PC-3 (cell line): Measurements from ENCODE around the gene SOX1. TPM values are rescaled to one million over a fixed set of nuclear protein-coding genes. Genes with fewer than 3 reads are reported as not detected.

Source experiments
- ATAC-seq: fragments of 200-7000 bp; cut with Tn5 transposase; 2 replicates; pipeline ENCODE4 v1.9.1; 2020; ENCODE audit warnings: mild to moderate bottlenecking, moderate library complexity
- BruUV-seq: library from RNA; stranded (reverse); fragments of 400-500 nt; replicated peaks from 2 replicates; lab custom pipeline; 2021; lab: Mats Ljungman, UMichigan
- CTCF ChIA-PET: fragments of 300-600 bp; sonication (Branson Sonifier 250); formaldehyde crosslinking; loops from one replicate; lab custom pipeline; 2022; ENCODE audit warnings: antibody characterized with exemption; lab: Charles Lee
- POLR2A ChIA-PET: fragments of 300-600 bp; sonication (Branson Sonifier 250); formaldehyde crosslinking; loops from one replicate; lab custom pipeline; 2022; ENCODE audit warnings: antibody characterized with exemption; ENCODE audit not compliant: unreplicated experiment; lab: Charles Lee
- DNase-seq: peaks from one replicate; pipeline ENCODE4 v3.0.0-alpha.2; 2015
- H2AFZ ChIP-seq: fragments of 300-600 bp; sonication (generic); 2 replicates; pipeline ENCODE4 v1.6.0; 2016; ENCODE audit warnings: antibody characterized with exemption, low read length
- H3F3A ChIP-seq: fragments of 300-600 bp; sonication (generic); one replicate; pipeline ENCODE4 v1.6.0; 2017; ENCODE audit warnings: antibody characterized with exemption, low read length, control low read depth, mild to moderate bottlenecking; ENCODE audit not compliant: unreplicated experiment
- H3K27ac ChIP-seq: fragments of 300-600 bp; sonication (generic); 2 replicates; pipeline ENCODE4 v1.5.1; 2016; ENCODE audit warnings: mild to moderate bottlenecking, low read length
- H3K27me3 ChIP-seq: fragments of 300-600 bp; sonication (generic); 2 replicates; pipeline ENCODE4 v1.6.1; 2016; ENCODE audit warnings: low read length, mixed read lengths
- H3K36me3 ChIP-seq: fragments of 300-600 bp; sonication (generic); 2 replicates; pipeline ENCODE4 v1.6.1; 2016; ENCODE audit warnings: low read depth, mixed run types, low read length, mixed read lengths
- H3K4me1 ChIP-seq: fragments of 300-600 bp; sonication (generic); 2 replicates; pipeline ENCODE4 v1.5.1; 2016; ENCODE audit warnings: low read length; ENCODE audit not compliant: insufficient read depth
- H3K4me2 ChIP-seq: fragments of 300-600 bp; sonication (generic); 2 replicates; pipeline ENCODE4 v1.6.0; 2016; ENCODE audit warnings: low read length
- H3K4me3 ChIP-seq: fragments of 300-600 bp; sonication (generic); 2 replicates; pipeline ENCODE4 v1.5.1; 2016; ENCODE audit warnings: mild to moderate bottlenecking, low read length, mixed read lengths
- H3K79me2 ChIP-seq: fragments of 300-600 bp; sonication (generic); 2 replicates; pipeline ENCODE4 v1.6.1; 2017; ENCODE audit warnings: low read length, mixed read lengths
- H3K9ac ChIP-seq: fragments of 300-600 bp; sonication (generic); 2 replicates; pipeline ENCODE4 v1.6.0; 2016; ENCODE audit warnings: mild to moderate bottlenecking, low read length
- H3K9me2 ChIP-seq: fragments of 300-600 bp; sonication (generic); replicated peaks from 2 replicates; pipeline ENCODE4 v1.6.1; 2016; ENCODE audit warnings: mixed run types, low read length, mixed read lengths
- H3K9me3 ChIP-seq: fragments of 300-600 bp; sonication (generic); 2 replicates; pipeline ENCODE4 v1.6.1; 2016; ENCODE audit warnings: low read length, mixed read lengths
- H4K20me1 ChIP-seq: fragments of 300-600 bp; sonication (generic); 2 replicates; pipeline ENCODE4 v1.6.1; 2016; ENCODE audit warnings: low read length, mixed read lengths
- EZH2 ChIP-seq: fragments of 300-600 bp; sonication (generic); IDR thresholded peaks from one replicate; pipeline ENCODE4 v1.6.1; 2017; ENCODE audit warnings: antibody characterized with exemption, mild to moderate bottlenecking, low read length; ENCODE audit not compliant: unreplicated experiment
- EZH2phosphoT487 ChIP-seq: fragments of 300-600 bp; sonication (generic); IDR thresholded peaks from 2 replicates; pipeline ENCODE4 v1.6.1; 2018; ENCODE audit warnings: mild to moderate bottlenecking, antibody characterized with exemption, low read length, borderline replicate concordance
- intact Hi-C: fragments of 100-400 bp; cut with micrococcal nuclease; formaldehyde crosslinking; loops from 2 replicates; pipeline ENCODE4 v1.9.0; 2023
- total RNA-seq: library from RNA; depleted of rRNA; stranded (reverse); fragments of >200 nt; gene quantifications from 2 replicates; pipeline ENCODE4 v1.2.3, GENCODE V29; 2014
- TF ChIP-seq, protein P1 (sequence below): fragments of 300-600 bp; sonication (generic); conservative IDR thresholded peaks from 2 replicates; pipeline ENCODE4 v1.5.1; 2017; ENCODE audit warnings: antibody characterized with exemption, low read depth, mild to moderate bottlenecking, low read length

Gene SOX1
- total RNA-seq, 1 experiment from 2014 or later = not detected

DNA sequence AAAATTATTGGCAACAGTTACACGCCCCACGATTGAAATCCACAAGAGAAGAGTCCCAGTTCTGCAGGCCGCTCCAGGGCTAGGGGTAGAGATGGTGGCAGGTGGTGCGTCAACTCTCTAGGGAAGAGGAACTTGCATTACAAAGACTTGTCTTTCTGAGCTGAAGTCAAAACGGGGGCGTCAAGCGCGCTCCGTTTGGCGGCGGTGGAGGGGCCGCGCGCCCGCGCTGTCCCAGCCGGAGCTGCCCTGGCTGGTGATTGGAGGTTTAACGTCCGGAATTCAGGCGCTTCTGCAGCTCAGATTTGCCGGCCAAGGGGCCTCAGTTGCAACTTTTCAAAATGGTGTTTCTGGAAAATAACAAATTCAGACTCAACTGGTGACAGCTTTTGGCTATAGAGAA lies 38.9 kb downstream of the SOX1 start:
- ChIA-PET CTCF (no interaction called here), POLR2A (no interaction called here)
- H3F3A ChIP-seq = no peaks in the 10 kb centered on the region
- no peaks in the 10 kb centered on the region for H3K9me3 ChIP-seq
- no TSS peak for BruUV-seq
- H3K4me2 ChIP-seq = no peak overlapping the region
- TF ChIP-seq, protein P1, sequence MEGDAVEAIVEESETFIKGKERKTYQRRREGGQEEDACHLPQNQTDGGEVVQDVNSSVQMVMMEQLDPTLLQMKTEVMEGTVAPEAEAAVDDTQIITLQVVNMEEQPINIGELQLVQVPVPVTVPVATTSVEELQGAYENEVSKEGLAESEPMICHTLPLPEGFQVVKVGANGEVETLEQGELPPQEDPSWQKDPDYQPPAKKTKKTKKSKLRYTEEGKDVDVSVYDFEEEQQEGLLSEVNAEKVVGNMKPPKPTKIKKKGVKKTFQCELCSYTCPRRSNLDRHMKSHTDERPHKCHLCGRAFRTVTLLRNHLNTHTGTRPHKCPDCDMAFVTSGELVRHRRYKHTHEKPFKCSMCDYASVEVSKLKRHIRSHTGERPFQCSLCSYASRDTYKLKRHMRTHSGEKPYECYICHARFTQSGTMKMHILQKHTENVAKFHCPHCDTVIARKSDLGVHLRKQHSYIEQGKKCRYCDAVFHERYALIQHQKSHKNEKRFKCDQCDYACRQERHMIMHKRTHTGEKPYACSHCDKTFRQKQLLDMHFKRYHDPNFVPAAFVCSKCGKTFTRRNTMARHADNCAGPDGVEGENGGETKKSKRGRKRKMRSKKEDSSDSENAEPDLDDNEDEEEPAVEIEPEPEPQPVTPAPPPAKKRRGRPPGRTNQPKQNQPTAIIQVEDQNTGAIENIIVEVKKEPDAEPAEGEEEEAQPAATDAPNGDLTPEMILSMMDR = no peak
- TF ChIP-seq EZH2phosphoT487 = no peak
- peaks cover 11% of the 10 kb centered on the region for H3K27me3 ChIP-seq
- no peak overlapping the region for H2AFZ ChIP-seq
- no peaks in the 10 kb centered on the region for H3K79me2 ChIP-seq
- no peak overlapping the region for H3K27ac ChIP-seq
- H3K4me1 ChIP-seq = no peaks in the 10 kb centered on the region
- H3K36me3 ChIP-seq = no peaks in the 10 kb centered on the region
- DNase-seq = no peak
- H3K9ac ChIP-seq = no peak overlapping the region
- H3K4me3 ChIP-seq = no peak overlapping the region
- H4K20me1 ChIP-seq = no peaks in the 10 kb centered on the region
- intact Hi-C loops = no loop called here
- no peak for ATAC-seq
- H3K9me2 ChIP-seq = no peaks in the 10 kb centered on the region

DNA sequence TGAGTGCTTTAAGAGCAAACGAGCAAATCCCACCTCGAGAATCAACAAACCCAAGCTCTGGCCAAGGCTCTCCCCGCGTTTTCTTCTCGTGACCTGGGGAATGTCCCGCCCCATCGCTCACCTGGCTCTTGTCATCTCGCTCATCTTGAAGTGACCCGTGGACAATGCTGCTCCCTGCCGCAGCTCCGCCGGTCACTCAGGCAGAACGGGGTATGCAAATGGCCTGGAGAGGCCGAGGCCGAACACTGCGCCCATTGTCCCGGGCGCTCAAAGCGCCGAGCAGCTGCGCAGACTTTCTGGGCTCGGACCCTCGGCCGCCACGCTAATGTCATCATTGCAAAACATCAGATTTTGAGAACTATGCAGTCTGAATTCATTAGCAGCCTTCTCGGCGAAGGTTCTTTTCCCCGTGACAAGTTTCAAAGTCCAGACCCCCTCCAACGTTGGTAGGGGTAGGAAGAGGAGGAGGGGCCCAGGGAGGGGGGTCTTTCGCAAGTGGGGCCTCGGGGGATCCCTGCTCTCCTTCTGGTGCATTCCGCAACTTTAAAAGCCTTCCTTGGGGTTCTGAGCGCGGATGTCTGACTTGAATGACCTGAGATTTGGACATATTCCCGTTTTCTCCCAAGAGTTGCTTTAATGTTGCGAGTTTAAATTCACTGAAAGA lies 39.7 kb downstream of the SOX1 start:
- Histone ChIP-seq H3K79me2 (no peaks in the 10 kb centered on the region), H4K20me1 (no peaks in the 10 kb centered on the region), H3K36me3 (no peaks in the 10 kb centered on the region), H2AFZ (no peak overlapping the region), H3K27ac (no peak overlapping the region), H3K27me3 (peaks cover 18% of the 10 kb centered on the region), H3K4me3 (no peak overlapping the region), H3K9me2 (no peaks in the 10 kb centered on the region), H3K9ac (no peak overlapping the region), H3K4me2 (no peak overlapping the region), H3K4me1 (no peaks in the 10 kb centered on the region), H3K9me3 (no peaks in the 10 kb centered on the region), H3F3A (no peaks in the 10 kb centered on the region)
- TF ChIP-seq, protein P1 = no peak
- TF ChIP-seq EZH2 (no peak), EZH2phosphoT487 (no peak)
- ChIA-PET CTCF (no interaction called here), POLR2A (no interaction called here)
- ATAC-seq (no peak), DNase-seq (no peak)
- no TSS peak for BruUV-seq
- intact Hi-C loops = no loop called here

DNA sequence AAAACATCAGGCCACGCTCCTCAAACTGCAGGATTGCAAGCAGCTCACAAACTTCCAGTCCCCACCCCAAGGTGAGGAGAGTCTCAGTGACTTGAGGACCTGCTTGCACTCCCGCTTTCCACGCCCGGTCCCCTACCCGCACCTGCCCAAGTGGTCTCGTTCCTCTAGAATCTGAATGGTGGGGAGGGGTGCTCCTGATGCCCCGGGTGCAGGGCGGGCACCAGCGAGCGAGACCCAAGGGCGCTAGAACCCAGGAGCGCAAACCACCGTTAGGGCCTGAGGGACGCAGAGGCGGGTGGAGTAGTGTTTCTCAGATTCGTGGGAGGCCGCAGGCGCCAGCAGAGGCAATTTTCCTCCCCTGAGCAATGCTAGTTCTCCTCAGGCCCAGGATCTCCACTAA lies 40.3 kb downstream of the SOX1 start:
- Histone ChIP-seq H3K36me3 (no peaks in the 10 kb centered on the region), H3K9ac (no peak overlapping the region), H3K79me2 (no peaks in the 10 kb centered on the region), H3K27me3 (peaks cover 24% of the 10 kb centered on the region), H3K9me3 (no peaks in the 10 kb centered on the region), H3K4me1 (no peaks in the 10 kb centered on the region), H3K4me2 (no peak overlapping the region), H3K4me3 (no peak overlapping the region), H3K27ac (no peak overlapping the region), H3F3A (no peaks in the 10 kb centered on the region), H3K9me2 (no peaks in the 10 kb centered on the region), H4K20me1 (no peaks in the 10 kb centered on the region), H2AFZ (no peak overlapping the region)
- POLR2A ChIA-PET = no interaction called here
- intact Hi-C loops = no loop called here
- CTCF ChIA-PET = no interaction called here
- DNase-seq (no peak), ATAC-seq (no peak)
- no peak for TF ChIP-seq EZH2phosphoT487
- TF ChIP-seq EZH2 = no peak
- TF ChIP-seq, protein P1 = no peak
- no TSS peak for BruUV-seq
